Uterus (tissue), 2 donors: ENCODE results near the gene MUC2.

Experiments
- POLR2A ChIP-seq, 2 donors: fragments of 450-650 bp; IDR thresholded peaks; one replicate each; pipeline ENCODE4 v1.6.1; 2016; ENCODE audit warnings: antibody characterized with exemption in 2 of 2, mild to moderate bottlenecking in 1 of 2, moderate library complexity in 1 of 2
- TF ChIP-seq, protein P1 (sequence below), 4 experiments: fragments of 200-600 bp in 2 of 4; fragments of 450-650 bp in 2 of 4; sonication (generic) in 2 of 4; IDR thresholded peaks; one replicate each; pipeline ENCODE4 v1.5.1; 2016 to 2019; ENCODE audit warnings: antibody characterized with exemption in 4 of 4, mild to moderate bottlenecking in 2 of 4, moderate library complexity in 1 of 4

DNA sequence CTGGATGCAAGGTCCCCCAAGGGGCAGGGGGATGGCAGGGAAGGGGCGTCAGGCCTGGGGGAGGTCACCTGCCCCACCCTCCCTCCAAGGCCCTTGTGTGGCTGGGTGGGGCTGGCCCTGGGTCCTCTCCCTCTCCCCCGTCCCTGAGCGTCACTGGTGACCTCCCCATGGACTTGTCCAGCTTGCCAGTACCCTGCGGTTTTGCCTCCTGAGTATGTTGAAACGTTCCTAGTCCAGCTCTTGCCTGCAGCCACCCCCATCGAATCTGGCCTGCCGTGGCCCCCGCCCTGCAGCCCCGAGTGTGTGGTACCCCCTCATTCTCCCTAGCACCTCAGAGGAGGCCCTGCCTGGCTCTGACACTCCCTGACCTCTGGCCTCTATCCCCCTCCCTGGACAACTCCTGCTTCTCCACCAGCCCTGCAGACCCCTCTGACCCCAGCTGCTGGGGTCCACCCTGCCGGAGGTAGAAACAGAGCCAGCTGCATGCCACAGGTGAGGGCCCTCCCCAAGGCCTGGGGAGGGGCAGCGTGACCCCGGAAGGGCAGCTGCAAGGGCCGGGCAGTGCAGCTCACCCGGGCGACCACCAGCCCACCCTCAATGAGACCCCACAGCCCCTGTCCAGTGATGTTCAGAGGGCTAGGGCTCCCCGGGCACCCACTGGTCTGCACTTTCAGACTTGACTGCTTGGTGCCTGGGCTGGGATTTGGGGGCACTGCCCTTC lies 34.1 kb upstream of the MUC2 start:
- TF ChIP-seq, protein P1, sequence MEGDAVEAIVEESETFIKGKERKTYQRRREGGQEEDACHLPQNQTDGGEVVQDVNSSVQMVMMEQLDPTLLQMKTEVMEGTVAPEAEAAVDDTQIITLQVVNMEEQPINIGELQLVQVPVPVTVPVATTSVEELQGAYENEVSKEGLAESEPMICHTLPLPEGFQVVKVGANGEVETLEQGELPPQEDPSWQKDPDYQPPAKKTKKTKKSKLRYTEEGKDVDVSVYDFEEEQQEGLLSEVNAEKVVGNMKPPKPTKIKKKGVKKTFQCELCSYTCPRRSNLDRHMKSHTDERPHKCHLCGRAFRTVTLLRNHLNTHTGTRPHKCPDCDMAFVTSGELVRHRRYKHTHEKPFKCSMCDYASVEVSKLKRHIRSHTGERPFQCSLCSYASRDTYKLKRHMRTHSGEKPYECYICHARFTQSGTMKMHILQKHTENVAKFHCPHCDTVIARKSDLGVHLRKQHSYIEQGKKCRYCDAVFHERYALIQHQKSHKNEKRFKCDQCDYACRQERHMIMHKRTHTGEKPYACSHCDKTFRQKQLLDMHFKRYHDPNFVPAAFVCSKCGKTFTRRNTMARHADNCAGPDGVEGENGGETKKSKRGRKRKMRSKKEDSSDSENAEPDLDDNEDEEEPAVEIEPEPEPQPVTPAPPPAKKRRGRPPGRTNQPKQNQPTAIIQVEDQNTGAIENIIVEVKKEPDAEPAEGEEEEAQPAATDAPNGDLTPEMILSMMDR (IDR thresholded peaks at IDR 0.05) = no peak
- no peak for TF ChIP-seq POLR2A (IDR thresholded peaks at IDR 0.05)
